Measurements from ENCODE around the gene TSR1.

TSR1 gene

DNA sequence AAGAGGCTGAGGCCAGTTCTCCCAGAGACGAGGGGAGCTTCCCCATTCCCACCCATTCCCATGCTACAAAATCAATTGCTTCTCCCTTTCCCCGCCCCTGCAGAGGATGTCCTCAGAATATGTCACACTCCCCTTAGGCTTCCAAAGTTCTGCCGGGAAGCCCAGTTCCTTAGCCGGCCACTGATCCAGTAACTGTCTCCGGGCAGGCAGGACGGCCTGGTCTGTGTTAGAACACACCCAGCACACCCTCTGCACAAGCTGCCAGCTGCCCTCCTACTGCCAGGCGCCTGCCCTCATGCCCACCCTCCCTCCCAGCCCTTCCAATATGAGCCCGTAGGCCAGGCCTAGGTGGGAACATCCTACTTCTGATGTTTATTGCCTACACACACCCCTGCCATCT lies 32.1 kb upstream of the TSR1 start:
- DNase-seq, result no peak

DNA sequence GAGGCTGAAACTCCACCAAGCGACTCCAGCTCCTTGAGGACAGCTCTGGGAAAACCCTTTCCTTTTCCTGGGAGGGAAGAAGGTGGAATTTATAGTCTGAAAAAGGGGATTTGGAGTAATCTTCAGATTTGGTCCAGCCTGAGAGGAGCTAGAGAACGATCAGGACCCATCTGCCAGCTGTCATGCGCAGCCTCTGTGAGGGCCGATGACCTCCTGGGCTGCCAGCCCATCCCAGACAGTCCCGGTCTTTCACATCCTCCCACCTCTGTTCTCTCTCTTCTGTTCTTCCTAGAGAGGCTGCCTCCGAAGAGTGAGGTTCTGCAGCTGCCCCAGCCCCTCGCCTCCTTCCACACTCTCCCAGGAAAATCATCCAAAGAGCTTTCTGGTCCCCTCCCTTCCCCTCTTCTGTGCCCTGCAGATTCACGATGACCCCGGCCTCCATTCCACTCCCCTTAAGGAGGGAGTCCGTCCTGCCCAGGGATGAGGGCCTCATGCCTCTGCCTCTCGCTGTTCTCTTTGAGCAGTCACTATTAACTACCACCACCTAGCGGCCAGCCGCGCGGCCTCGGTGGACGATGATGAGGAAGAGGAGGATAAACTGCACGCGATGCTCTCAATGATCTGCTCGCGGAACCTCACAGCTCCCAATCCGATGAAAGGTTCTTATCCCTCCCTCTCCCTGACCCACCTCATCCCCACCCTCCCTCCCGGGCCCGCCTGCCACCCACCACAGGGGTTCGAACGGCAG lies 30.7 kb upstream of the TSR1 start:
- peak in 1 of 2 experiments; percentile 22 for DNase-seq

DNA sequence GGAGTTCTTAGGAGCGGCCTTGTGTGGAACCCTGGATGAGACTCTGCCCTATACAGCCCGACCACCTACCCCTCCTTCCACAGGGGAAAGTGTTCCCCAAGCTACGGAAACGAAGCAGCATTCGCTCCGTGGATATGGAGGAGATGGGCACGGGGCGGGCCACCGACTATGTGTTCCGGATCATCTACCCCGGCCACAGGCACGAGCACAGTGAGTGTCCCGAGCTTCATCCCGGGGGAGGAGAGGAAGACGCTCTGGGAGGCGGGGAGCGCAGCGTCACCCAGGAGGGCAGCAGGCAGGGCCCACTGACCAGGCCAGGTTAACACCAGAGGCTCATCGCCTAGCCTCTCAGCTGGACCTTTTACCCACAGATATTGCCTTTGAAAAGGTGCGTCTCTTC lies 28.9 kb upstream of the TSR1 start:
- DNase-seq, result no peak

DNA sequence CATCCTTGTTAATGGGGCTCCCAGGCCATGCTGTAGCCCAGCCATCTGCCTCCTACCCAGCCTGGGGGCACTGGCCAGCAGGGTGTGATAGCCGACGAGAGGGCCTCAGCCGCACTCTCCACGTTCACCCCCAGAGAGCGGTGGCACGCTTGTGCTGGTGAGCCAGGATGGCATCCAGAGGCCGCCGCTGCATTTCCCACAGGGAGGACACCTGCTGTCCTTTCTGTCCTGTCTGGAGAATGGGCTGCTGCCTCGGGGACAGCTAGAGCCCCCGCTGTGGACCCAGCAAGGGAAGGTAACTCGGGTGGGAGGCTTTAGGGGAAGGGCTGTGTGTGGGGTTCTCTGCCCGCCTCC lies 28.5 kb upstream of the TSR1 start:
- DNase-seq, result no peak

DNA sequence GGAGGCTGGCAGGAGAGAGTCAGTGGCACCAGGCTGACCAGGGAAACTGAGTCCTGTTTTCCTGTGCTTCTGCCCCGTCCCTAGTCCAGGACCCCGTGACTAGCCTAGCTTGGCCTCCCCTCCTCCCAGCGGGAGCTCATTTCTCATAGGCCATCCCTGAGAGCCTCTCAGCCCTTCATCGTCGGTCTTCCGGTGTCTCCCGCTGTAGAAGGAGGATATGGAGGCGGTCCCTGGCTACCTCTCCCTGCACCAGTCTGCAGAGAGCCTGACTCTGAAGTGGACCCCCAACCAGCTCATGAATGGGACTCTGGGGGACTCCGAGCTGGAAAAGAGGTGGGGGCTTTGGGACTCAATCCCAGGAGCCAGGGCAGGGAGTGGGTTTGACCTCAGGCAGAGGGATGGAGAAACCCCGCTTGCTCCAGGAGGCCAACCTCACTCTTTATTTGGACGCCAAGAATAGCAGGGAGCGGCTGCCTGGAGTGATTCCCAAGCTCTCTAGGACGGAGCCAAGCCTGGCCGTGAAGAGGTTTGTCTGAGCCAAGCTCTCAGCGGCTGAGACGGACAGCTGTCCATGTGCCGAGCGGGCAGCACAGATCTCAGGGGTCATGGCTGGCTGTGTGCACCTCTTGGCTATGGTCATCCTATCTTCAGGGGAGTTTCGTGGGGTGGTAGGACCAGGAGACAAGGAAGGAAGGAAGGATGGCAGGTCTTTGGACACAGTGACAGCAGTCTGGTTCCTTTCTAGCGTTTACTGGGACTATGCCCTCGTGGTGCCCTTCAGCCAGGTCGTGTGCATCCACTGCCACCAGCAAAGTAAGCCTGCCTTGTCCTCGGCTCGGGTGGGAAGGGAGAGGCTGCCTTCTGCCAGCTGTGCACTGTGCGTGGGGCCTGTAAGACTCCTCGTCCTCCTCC lies 27.9 kb upstream of the TSR1 start:
- no peak for DNase-seq

DNA sequence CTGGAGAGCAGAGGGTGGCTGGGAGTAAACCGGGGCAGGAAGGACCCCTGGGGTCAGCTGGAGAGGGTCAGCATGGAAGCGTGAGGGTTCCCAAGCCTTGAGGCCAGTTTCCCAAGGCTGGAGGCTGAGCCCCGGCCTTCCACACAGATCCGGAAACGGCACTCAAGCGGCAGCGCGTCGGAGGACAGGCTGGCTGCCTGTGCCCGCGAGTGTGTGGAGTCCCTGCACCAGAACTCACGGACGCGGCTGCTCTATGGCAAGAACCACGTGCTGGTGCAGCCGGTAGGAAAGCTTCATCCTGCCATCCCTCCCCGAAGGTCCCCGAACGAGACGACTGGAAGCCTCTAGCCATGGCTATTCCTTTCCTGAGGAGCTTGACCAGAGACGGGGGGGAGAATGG lies 27.1 kb upstream of the TSR1 start:
- no peak for DNase-seq

DNA sequence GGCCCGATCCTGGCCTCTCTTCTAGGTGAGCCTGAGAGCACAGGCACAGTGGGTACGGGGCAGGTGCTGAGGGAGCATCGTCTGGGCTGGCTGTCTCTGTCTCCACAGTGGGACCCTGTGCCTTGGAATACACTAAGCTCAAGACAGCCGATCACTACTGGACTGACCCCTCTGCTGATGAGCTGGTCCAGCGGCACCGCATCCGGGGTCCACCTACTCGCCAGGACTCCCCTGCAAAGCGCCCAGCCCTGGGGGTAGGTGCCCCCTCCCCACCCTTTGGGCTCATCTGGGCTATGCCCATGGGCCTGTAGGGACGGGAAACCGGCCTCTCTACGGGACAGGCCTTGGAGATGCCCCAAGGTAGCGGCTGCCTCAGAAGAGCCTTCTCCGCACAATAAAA lies 26.6 kb upstream of the TSR1 start:
- no peak for DNase-seq

DNA sequence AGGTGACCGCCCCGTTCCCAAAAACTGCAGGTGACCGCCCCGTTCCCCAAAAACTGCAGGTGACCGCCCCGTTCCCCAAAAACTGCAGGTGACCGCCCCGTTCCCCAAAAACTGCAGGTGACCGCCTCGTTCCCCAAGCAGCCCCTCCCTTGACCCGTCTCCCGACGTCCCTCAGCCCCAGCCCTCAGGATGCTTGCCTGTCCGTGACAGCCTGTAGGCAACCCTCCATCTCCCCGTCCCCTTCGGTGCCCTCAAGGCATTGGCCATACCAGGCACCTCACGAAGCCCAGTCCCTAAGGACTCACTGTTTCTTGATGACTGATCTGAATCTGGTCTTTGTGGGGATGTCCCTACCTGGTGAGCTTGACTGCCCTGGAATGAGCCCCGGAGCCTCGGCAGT lies 26.2 kb upstream of the TSR1 start:
- DNase-seq, result no peak

DNA sequence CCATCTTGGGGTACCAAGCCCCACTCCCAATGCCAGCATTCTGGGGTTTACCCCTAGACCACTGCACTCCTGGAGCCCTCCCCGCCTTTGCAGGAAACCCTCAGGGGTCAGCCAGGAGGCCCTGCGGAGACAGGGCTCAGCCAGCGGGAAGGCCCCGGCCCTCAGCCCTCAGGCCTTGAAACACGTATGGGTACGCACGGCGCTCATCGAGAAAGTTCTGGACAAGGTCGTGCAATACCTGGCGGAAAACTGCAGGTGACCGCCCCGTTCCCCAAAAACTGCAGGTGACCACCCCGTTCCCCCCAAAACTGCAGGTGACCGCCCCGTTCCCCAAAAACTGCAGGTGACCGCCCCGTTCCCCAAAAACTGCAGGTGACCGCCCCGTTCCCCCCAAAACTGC lies 25.8 kb upstream of the TSR1 start:
- DNase-seq, result no peak

DNA sequence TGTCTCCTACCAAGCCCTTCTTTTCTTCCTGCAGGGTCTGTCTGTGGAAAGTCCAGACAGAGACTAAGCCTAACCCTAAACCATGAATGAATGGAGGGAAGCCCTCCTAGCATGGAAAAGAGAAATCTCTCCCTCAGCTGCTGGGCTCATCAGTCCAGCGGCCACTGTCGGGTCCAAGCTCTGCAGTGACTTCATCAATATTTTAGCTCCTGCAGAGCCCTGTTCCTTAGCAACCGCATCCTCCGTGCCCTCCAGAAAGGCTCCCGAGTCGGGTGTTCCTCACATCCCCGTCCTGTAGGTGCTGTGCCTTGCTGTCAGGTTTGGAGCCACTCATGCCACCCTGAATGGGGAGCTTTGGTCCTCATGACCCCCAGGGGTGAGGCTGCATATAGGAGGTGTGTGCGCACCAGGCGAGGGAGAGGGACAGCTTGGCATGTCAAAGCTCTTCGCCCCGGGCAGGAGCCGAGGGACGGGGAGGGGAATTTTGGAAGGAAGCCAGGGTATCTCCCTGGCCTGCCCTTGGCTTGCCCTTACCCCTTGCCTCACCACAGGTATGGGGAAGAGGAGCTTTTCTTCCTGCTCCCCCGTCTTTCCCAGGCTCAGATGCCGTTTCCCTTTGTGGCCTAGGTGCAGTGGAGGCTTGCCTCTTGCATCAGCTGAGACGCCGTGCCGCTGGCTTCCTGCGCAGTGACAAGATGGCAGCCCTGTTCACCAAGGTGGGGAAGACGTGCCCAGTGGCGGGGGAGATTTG lies 24.9 kb upstream of the TSR1 start:
- no peak for DNase-seq

DNA sequence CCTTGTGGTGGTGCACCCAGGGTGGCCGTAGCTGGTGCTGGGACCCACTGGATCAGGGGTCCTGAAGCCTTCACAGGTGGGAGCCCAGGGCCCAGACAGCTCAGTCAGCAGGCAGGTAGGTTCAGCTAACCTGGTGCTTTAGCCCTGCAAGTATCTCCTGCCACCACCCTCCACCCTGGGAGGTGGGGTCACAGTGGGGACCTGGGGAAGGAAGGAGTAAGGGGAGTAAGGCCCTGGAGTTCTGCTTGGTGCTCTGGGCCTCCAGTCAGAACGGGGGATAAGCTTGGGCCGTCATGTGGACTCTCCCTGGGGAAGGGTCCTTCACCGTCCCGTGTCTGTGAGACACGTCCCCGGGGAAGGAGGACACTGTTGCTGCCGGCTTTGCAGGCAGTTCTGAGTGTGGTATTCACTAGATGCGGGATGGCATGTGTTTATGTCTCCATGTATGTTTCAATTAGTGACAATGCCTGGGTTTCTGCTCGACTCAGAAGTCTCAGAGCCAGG lies 21.7 kb upstream of the TSR1 start:
- no peak for DNase-seq

DNA sequence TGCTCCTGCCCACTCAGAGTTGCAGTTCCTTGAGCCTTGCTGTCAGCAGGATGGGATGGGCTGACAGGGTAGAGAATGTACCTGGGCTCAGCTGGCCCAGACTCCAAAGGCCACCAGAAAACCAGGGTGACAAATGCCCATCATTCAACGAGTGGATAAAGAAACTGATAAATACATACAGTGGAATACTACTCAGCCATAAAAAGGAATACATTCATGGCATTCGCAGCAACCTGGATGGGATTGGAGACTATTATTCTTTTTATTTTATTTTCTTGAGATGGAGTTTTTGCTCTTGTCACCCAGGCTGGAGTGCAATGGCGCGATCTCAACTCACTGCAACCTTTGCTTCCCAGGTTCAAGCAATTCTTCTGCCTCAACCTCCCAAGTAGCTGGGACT lies 21.0 kb upstream of the TSR1 start:
- DNase-seq, result no peak

DNA sequence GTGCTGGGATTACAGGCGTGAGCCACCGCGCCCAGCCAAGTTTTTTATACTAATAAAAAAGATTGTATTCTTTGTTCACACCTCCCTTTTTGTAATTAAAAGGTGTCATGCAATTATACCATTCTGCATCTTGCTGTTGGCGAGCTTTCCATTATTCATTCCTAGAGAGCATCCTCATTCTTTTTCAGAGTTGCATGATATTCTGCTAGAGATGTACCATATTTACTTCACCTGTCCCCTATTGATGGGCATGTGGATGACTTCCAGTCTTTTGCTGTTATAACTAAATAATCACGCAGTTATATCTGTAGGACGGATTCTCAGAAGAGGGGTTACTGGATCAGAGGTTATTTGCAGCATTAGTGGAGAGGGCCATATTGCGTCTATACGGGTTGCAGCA lies 18.1 kb upstream of the TSR1 start:
- no peak for DNase-seq

DNA sequence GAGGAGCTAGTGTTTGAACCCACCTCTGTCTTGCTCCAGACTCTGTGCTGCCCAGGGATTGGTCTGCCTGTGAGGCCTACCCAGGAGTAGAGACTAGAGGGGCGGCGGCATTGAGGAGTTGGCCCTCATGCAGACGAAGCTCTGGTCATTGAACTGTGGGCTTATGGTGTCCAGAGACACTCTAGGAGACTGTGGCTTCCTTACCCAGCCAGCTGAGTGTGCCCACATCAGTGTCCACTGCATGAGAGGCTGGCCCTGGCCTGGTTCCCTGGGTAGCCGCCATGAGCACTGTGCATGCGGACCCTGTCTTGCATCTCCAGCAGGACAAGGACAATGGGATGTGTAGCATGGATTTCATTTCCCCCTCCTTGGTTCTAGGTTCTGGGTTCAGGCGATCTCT lies 15.0 kb upstream of the TSR1 start:
- no peak for DNase-seq

DNA sequence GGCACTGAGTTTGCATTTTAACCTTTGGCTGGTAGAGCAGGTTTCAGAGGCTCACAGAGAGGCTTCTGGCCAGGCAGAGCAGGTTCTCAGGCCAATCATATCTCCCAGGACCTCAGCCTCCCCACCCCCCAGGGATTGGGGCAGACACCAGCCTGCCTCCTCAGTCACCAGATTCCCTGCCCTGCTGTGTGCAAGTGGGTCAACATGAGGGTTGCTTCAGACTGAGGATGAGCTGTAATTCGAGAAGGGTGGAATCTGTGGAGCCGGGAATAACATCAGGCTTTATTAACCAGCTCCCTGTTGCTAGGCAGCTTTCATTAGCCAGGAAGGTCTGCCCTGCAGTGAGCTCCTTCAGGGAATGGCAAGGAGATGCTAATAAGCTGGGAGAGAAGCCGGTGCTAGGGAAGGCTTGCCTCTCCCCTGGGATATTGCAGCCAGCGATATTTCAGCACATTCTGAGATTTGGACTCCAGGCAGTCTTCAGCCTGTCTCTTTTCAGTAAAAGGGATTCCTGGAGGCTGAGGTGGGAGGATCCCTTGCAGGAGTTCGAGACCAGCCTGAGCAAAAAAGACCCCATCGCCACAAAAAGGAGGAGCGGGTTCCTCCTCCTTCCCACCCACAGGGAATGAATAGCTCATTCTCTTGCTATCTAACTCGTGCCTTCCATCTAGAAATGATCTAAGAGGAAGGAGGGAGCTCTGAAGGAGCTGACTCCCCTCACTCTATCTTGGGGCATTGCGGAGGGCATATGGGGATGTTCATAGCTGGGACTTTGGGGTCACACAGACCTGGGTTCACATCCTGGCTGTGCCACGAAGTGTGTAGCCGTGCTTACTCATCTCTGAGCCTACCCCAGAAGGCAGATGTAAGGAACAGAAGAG lies 11.8 kb upstream of the TSR1 start:
- peak; percentile 84 to 88 for DNase-seq

DNA sequence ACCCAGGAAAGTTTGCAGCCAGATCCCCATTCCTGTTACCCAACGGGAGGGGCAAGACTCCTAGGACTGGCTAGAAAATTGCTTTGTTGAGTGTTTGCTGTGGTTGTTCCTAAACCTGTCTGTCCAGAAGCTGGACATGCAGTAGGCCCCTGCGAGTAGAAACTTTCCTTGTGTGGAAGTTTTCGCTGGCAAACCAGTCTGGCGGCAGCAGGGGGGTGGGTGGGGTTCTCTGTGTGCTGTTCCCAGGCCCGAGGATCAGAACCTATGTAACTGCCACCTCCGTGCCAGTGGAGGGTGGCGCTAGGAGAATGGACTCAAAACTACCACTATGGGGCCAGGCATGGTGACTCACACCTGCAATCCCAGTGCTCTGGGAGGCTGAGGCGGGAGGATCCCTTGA lies 10.2 kb upstream of the TSR1 start:
- no peak for DNase-seq

DNA sequence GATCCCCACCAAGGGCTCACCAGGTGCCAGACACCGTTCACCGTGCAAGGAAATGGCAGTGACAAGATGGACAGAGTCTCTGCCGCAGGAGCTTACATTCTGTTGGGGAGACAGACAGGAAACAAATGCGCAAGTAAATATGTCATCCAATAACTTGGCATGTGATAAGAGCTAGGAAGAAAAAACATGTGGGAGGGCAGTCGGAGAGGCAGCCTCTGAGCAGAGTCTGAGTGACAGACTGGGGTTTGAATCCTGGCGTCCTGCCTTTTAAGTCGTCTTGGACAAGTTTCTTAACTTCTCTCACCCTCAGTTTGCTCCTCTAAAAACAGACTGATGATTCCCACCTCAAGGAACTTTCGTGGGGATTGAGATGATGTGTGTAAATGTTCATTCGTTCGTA lies 8.3 kb upstream of the TSR1 start:
- DNase-seq, result no peak

DNA sequence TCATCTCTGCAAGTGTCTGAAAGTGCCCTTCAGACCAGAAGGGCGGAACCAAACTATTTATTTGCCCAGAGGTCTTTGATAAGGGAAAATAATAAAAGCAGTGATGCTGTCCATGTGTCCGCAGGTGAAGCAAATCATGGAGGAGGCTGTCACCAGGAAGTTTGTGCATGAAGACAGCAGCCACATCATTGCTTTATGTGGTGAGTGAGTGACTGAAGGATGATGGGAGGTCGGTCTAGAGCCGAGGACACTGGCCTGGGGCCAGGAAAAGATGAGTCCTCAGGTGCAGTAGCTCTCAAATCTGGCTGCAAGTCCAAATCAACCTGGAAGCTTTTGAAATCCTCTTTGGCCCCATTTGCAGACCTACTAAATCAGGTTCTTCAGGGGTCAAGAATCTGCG lies 7.2 kb upstream of the TSR1 start:
- DNase-seq, result no peak

DNA sequence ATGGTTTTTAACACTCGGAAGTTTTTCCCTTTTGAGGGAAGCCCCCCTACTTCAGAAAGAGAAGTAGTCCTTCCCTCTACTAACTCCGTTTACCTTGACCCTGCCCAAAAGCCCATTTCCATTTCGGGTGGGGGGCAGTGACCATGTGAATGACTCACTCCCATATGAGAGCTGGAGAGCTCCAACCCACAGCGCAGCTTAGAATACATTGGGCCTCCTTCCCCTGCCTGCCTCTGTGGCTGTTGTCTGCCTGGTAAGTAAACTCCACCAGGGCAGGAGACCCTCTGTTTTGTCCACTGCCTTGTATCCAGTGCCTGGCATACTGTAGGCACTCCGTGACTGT lies 2.0 kb upstream of the TSR1 start:
- peak in 1 of 2 experiments; percentile 14 for DNase-seq

DNA sequence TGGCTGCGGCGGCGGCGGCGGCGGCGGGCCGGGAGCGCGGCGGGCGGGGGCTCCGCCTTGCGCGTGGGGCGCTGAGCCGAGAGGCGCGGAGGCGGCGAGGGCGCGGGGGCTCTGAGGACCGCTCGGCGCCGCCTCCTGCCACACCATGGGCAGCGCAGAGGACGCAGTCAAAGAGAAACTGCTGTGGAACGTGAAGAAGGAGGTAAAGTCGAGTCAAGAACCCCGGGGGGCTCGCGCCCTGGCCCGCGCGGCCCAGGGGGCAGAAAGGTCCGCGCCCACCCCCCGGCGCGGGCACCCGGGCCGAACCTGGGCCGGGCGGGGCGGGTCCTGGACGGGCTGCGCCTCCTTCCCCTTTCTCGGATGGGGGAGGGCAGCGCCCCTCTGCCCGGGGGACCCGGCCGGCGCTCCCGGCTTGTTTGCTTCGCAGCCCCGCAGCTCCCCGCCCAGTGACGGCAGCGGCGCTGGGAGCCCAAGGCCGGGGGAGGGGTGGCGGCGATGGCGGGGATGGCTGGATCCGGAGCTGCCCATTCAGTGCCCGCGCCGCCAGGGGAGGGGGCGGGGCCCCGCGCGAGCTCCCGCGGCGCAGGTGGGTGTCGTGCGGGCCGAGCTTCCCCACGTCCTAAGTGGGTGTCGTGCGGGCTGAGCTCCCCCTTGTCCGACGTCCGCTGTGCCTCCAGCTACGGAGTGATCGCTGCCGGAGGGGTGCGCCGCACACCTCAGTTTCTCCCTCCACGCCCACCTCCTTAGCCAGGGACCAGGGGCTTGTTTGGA lies 1.5 kb upstream of the TSR1 start:
- DNase-seq, result peak in 1 of 2 experiments; percentile 71

DNA sequence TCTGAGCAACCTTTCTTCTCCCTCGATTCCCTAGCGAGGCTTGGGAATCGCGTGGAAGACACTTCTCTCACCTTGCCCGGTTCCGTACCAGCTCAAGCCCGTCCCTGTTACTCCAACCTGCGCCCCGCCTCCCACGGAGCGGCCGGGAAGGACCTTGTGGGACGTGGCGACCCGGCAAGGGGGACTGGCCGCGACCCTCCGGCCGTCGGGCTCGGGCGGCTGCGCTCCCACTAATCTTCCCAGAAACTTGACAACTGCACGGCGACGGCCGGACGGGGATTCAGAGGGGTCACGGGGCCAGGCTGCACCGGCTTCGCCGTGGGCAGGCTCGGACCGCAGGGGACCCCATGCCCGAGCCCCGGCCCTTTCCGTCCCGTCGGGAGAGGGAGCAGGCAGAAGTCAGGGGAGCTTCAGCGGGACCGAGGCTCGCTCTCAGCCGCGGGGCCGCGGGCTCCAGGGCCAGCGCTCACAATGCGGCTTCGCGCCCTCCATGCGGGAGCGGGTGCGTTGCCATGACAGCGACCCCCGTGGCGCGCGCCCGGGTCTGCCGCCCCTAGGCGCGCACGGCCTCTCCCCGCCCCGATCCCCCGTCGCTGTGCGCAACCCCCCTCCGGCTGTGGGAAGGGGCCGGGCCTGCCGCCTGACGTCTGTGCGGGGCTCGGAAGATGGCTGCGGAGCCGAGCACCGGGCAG lies 741 bp upstream of the TSR1 start, which contains the start of gene SGSM2:
Gene SGSM2 (plus strand): TSS at position 650 of the 692 bp plus-strand sequence. CDS start 188 bp downstream, outside the sequence.
- DNase-seq, result peak in 1 of 2 experiments; percentile 67
